Measurements from ENCODE around the gene ANTXR2. TPM values are rescaled to one million over a fixed set of nuclear protein-coding genes. Genes with fewer than 3 reads are reported as not detected.

The ANTXR2 gene
- total RNA-seq, 1 donor from 2014 or later: 14.4 TPM

DNA sequence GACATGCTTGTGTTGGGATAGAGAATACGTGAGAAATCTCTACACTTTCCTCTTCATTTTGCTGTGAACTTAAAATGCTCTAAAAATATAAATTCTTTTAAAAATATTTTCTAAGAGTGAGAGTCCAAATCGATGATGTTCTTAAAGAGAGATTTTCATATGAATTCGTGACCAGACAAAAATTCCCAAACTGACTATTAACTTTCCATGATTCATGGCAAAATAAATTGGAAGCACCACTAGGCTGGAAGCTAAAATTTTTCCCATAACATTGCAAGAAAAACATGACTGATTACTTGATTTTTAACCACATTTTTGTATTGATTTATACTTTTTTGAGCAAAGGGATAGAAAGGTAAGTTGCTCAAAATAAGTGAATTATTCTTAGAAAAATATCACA lies 201.1 kb downstream of the ANTXR2 start:
- DNase-seq (ENCODE audit: low read depth): no peak
- H3K4me3 ChIP-seq (ENCODE audit: low read depth, low read length): no peak overlapping the region
- TF ChIP-seq, protein P1, sequence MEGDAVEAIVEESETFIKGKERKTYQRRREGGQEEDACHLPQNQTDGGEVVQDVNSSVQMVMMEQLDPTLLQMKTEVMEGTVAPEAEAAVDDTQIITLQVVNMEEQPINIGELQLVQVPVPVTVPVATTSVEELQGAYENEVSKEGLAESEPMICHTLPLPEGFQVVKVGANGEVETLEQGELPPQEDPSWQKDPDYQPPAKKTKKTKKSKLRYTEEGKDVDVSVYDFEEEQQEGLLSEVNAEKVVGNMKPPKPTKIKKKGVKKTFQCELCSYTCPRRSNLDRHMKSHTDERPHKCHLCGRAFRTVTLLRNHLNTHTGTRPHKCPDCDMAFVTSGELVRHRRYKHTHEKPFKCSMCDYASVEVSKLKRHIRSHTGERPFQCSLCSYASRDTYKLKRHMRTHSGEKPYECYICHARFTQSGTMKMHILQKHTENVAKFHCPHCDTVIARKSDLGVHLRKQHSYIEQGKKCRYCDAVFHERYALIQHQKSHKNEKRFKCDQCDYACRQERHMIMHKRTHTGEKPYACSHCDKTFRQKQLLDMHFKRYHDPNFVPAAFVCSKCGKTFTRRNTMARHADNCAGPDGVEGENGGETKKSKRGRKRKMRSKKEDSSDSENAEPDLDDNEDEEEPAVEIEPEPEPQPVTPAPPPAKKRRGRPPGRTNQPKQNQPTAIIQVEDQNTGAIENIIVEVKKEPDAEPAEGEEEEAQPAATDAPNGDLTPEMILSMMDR (conservative IDR thresholded peaks at IDR 0.05; ENCODE audit: low read depth, low read length): no peak

DNA sequence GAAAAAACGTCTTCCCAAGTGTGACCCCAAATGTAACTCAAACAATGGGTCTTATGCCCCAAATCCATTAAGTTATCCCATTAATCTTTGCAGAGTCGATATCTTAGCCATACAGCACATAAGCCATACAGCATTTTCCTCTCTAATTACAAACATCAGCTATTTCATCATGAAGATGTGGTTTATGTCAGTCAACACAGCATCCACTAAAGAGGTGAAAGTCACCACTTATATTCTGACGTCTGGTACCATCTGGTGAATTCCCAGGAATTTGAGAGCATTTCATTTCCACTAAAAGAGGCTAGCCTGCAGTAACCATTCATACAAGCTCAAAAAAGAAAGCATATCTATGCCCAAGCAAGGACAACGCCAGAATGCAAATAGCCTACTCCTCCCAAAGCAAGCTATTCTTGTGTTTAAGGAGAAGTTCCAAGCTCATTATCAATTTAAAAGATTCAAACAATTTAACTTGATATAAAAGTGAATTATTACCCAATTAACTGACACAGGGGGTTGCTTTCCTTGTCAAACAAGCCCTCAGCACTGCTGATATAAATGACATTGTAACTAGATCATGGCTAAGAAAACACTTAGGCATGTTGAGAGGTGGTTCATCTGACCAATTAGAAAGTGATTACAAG lies 203.3 kb downstream of the ANTXR2 start:
- no peak overlapping the region for H3K4me3 ChIP-seq (ENCODE audit: low read depth, low read length)
- DNase-seq (ENCODE audit: low read depth): no peak
- TF ChIP-seq, protein P1 (conservative IDR thresholded peaks at IDR 0.05; ENCODE audit: low read depth, low read length): no peak

DNA sequence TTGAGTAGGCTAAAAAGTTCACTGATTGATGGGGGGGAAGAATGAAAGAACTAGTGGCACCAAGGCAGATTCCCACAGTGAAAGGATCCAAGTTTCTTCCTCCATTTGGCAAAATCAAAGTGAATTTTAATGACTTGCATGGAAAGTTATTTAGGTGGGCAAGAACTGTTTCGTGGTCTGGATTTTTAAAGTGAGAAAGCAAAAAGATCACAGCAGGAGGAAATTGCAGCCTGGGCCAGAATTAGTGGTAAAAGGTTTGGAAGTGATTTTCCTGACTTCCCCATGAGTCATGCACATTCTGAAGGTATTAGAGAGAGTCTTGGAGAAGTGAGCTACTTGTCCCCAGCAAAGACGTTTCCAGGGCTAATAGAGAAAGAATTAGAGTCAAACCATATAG lies 207.8 kb downstream of the ANTXR2 start:
- TF ChIP-seq, protein P1 (conservative IDR thresholded peaks at IDR 0.05; ENCODE audit: low read depth, low read length): no peak
- H3K4me3 ChIP-seq (ENCODE audit: low read depth, low read length): no peak overlapping the region
- DNase-seq (ENCODE audit: low read depth): no peak

DNA sequence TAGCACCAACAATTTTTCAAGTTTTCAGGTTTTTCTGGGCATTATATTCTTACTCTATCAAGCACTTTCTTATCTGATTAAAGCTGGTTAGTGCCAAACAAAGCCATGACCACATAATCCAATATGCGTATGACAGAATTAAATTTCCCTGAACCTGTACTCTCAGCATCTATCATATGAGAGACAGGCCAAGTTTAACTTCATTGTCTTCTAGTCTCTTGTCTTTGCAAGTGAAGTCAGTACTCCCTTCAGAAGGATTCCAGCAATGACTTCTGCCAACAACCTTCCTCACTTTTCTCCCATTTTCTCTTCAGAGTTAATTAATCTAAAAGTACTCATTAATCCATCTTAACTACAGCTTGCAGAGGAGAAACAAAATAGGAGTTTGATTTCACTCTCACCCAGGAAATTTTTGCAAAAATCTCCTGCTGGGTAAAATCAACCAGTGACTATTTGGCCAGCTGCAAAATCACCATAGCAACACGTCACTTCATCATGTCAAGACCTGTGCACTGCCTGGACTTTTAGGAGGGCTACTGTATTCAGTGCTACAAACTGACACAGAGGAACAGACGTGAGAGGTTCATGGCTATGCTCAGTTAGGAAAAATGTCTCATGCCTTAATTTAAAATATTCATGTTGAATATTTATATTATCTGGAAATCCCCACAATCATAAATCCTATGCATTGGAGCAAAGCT lies 208.4 kb downstream of the ANTXR2 start:
- TF ChIP-seq, protein P1 (conservative IDR thresholded peaks at IDR 0.05; ENCODE audit: low read depth, low read length): no peak
- DNase-seq (ENCODE audit: low read depth): no peak
- H3K4me3 ChIP-seq (ENCODE audit: low read depth, low read length): no peak overlapping the region

DNA sequence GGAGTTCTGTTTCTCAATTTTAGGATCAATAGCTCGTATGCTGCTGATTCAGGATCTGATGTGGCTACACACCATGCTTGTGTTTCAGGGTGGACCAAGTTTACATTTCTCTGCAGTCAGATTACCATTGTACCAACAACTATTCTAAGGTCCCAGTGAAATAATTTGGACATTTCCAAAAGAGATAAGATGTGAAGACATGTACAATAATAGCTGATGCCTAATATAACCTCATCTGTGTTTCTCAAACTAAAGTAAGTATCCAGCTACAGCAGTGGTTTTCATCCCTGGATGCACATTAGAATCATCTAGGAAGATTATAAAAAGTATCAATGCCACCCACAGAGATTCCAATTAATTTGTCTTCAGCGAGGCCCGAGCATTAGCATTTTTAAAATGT lies 209.7 kb downstream of the ANTXR2 start:
- H3K4me3 ChIP-seq (ENCODE audit: low read depth, low read length): no peak overlapping the region
- DNase-seq (ENCODE audit: low read depth): no peak
- TF ChIP-seq, protein P1 (conservative IDR thresholded peaks at IDR 0.05; ENCODE audit: low read depth, low read length): no peak

DNA sequence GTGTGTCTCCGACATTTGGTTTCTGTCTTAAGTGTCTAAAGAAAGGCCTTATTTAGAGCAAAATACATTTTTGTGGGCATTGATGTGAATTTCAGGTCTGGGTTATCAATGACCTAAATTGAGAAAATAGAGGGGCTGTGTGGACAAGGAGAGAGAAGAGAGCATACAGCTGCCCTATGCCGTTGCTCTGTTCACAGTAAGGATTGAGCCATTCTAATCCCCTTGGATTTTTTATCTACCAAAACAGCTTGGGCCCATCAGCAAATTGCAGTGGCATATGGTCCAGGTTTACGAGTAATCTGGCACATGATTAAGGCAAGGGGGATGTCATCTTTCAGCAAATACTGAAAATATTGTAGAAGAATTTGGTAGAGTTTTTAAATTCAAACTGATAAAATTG lies 210.2 kb downstream of the ANTXR2 start:
- TF ChIP-seq, protein P1 (conservative IDR thresholded peaks at IDR 0.05; ENCODE audit: low read depth, low read length): no peak
- H3K4me3 ChIP-seq (ENCODE audit: low read depth, low read length): no peak overlapping the region
- no peak for DNase-seq (ENCODE audit: low read depth)

DNA sequence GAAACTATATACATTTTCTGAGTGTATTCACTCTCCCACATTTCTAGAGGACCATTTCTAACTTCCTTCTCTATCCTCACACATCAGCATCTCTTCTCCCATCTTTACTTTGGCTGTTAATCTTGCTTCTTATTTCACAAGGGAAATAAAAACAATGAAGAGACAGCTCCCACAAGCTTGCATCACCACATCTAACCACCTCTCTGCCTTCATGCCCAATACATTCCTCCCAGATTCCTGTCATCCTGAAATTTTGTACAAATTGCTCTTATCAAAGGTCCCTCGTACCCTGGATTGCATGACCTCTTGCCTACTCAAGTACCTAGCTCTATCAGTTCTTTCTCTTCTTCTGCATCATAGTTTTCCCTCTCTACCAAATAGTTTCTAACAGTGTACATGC lies 215.2 kb downstream of the ANTXR2 start:
- DNase-seq (ENCODE audit: low read depth): no peak
- TF ChIP-seq, protein P1 (conservative IDR thresholded peaks at IDR 0.05; ENCODE audit: low read depth, low read length): no peak

More for the DNA sequence above, 215.2 kb downstream of the ANTXR2 start:
- H3K4me3 ChIP-seq (ENCODE audit: low read depth, low read length): no peak overlapping the region

All from epithelial cell of proximal tubule (primary cell).